OCI-LY3 (cell line): ENCODE measurements around the gene RAP1A.
"Not testable (repeated sequence)": the region's sequence is repeated elsewhere in the genome, so short reads cannot be mapped to it uniquely, and the experiment has no call there.

ENCODE experiments used
- EZH2phosphoT487 ChIP-seq: fragments of 200-600 bp; shearing (Covaris generic); IDR thresholded peaks from 2 replicates; pipeline ENCODE4 v1.6.1; 2018; ENCODE audit warnings: antibody characterized with exemption, mixed run types, low read depth
- TF ChIP-seq, protein P1 (sequence below): fragments of 200-600, 300-600 bp; sonication (generic); IDR thresholded peaks from 2 replicates; pipeline ENCODE4 v1.5.1; 2014; ENCODE audit warnings: antibody characterized with exemption, low read length, low read depth

DNA sequence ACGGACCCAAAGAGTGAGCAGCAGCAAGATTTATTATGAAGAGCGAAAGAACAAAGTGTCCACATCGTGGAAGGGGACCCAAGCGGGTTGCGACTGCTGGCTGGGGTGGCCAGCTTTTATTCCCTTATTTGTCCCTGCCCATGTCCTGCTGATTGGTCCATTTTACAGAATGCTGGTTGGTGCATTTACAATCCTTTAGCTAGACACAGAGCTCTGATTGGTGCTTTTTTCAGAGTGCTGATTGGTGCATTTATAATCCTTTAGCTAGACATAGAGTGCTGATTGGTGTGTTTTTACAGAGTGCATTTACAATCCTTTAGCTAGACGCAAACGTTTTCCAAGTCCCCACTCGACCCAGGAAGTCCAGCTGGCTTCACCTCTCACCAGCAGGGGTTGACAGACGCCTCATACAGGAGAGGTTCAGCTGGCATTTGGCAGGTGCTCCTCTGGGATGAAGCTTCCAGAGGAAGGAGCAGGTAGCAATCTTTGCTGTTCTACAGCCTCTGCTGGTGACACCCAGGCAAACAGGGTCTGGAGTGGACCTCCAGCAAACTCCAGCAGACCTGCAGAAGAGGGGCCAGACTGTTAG is 60.7 kb downstream of the RAP1A start:
- TF ChIP-seq, protein P1, sequence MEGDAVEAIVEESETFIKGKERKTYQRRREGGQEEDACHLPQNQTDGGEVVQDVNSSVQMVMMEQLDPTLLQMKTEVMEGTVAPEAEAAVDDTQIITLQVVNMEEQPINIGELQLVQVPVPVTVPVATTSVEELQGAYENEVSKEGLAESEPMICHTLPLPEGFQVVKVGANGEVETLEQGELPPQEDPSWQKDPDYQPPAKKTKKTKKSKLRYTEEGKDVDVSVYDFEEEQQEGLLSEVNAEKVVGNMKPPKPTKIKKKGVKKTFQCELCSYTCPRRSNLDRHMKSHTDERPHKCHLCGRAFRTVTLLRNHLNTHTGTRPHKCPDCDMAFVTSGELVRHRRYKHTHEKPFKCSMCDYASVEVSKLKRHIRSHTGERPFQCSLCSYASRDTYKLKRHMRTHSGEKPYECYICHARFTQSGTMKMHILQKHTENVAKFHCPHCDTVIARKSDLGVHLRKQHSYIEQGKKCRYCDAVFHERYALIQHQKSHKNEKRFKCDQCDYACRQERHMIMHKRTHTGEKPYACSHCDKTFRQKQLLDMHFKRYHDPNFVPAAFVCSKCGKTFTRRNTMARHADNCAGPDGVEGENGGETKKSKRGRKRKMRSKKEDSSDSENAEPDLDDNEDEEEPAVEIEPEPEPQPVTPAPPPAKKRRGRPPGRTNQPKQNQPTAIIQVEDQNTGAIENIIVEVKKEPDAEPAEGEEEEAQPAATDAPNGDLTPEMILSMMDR = not testable (repeated sequence)
- not testable (repeated sequence) for TF ChIP-seq EZH2phosphoT487
